Activated CD8-positive, alpha-beta memory T cell treated with anti-CD3 and anti-CD28 coated beads for 24 hours (primary cell): Measurements from ENCODE around the gene CELSR3.

Experiments used
- DNase-seq: peaks from one replicate; pipeline ENCODE4 v3.0.0-alpha.2; 2020

CELSR3 gene

GRCh38 chr3:48631516-48632448, 30.9 kb downstream of the CELSR3 start:
- no peak for DNase-seq

- DNase-seq = no peak
These were observed 31.9 kb downstream of the CELSR3 start for GRCh38 chr3:48630833-48631232.

DNA sequence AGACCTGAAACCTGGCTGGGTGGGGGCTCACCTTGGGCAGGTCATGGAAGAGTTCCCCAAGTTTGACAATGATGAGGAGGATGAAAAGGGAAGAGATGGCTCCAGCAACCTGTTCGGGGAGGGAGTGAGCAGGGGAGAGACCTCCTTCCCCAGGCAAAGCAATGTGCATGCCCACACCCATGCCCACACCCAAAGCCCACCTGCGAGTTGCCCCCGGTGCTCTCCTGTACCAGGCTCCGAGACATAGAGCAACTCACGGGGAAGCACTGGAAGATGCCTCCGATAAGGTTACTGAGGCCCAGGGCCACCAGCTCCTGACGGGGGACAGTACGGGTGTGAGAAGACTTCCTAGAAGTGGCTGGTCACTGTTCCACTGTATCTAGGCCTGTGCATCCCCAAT, 32.3 kb downstream of the CELSR3 start:
- no peak for DNase-seq

DNA sequence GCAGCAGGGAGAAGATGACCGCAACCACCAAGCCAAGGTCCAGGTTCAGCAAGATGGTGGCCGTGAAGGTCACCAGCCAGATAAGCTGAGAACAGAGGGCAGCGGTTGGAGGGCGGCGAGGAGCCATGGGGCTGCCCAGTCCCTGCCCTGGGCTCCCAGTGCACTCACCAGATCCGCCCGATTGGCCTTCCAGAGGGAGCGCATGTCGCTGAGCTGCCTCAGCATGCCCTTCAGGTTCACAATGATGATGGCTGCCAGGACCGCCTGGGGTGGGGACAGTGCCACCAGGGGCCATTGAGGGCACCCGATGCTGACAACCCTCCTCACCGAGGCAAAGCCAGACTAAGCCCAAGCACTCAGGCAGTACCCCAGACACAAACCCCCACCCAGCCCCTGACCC, 32.8 kb downstream of the CELSR3 start:
- DNase-seq = no peak

DNA sequence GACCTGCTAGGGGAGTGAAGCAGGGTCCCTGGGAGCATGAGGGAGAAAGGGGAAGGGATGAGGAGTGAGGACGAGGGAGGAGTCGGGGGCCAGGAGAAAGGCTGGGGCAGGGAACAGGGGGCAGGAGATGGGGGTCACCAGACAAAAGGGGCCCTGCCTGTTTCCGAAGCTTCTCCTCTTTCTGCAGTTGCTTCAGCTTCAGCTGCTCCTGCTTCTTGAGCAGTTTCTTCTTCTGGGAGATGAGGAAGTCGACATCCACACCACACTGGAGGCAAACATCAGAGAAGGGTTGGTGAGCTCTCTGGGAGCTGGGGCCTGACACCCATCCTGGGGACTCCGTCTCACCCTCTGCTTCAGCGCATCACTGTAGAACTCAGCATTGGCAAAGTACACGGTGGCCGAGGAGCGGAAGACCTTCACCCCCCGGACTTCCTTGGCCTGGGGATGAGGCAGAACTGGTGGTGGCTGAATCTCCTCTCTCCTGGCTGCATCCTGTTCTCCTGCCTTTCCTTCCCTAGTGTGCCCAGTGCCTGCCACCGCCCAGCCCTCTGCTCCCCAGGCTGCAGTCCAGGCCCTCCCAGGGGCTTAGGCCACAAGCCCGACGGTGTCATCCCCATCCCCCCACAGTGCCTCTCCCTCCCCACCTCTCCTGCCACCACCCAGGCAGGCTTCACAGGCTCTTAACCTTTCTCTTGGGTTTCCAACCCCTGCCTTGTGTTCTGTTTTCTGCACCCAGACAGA, 34.2 kb downstream of the CELSR3 start:
- no peak for DNase-seq

- DNase-seq = no peak
These were observed 37.1 kb downstream of the CELSR3 start for GRCh38 chr3:48625600-48625999.

DNA sequence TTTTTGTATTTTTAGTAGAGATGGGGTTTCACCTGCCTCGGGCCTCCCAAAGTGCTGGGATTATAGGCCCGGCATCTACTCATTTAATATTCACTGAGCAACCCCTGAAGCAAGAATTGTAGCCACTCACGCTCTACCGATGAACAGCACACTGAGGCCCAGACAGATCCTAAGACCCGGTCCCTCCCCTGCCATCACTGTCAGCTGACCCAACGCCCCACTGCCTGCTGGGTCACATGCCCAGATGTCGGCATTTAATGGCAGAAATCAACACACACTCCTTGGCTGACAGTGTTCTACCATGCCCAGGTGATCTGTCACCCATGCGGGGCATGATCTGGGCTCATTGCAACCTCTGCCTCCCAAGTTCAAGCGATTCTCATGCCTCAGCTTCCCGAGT, 37.9 kb downstream of the CELSR3 start:
- DNase-seq = no peak

GRCh38 chr3:48623851-48624547, 38.7 kb downstream of the CELSR3 start:
- DNase-seq = no peak

GRCh38 chr3:48621461-48621869, 41.2 kb downstream of the CELSR3 start, which contains the start of gene TMEM89:
TMEM89 (minus strand) TSS chr3:48621769; CDS start chr3:48621756, 13 bp downstream.
- no peak for DNase-seq

DNA sequence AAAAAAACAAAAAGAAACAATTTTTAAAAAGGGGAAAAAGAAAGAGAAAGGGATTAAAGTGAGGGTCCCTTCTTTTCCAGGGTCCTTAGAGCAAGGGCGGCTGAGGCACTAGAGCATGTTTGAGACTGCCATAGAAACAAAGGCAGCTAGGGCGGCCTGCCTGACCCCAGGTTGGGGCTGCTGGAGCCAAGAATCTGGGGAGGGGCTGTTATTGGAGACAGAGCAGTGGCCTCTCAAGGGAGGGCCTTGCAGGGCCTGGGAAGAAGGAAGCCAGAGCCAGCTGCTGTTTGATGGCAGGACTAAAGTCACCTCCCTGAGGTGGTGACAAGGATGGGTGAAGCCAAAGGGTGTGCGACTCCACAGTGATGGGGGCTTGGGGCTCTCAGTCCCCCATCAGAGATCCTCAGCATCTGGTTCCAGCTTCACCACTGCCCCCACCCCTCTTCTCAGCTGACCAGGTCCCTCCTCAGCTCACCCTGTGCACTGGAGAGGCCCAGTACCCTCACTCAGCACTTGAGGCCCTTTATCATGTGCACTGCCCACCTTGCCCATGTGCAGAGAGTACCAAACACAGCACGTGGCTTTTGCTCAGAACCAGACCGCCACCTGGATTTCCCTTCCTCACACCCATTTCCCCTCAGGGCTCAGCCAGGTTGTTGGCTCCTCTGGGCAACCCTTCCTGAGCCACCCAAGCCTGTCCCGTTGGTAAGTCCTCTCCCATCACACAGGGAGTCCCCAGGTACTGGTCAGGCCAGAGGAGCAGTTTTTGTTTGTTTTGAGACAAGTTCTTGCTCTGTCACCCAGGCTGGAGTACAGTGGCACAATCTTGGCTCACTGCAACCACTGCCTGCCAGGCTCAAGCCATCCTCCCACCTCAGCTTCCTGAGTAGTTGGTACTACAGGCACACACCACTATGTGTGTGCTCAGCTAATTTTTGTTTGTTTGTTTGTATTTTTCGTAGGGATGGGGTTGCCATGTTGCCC, 42.9 kb downstream of the CELSR3 start:
- DNase-seq = no peak

DNA sequence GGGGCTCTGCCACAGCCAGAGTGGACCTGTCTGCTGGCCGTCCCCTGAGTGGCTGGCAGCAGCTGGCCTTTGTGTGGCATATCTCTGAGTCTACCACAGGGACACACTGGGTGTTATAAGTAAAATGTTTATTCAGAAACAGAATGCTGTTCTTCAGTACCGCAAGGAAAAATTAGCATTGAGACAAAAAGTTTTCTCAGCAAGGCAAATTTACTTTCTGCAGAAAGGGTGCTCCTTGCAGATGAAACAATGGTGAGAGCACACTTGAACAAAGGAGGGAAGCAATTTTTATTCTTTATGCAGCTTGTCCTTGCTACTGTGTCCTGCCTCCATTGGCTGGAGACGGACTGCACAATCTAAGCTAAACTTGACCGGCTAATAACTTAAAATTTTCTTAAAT, 45.1 kb downstream of the CELSR3 start:
- no peak for DNase-seq

DNA sequence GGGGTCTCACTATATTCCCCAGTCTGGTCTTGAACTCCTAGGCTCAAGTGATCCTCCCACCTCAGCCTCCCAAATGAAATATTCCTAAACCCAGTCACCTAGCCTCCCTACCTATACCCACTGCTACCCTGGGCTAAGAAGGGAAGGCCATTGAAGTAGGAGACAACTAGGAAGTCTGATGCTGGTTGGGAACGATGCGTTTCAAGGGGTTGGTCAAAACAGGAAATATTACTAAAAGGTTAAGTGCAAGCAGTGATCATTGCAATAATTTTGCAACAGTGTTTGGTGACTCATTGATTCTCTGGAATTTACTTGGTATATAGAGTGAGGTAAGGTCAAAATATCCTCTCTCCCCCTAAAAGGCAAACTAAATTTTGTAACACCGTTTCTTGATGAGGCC, 48.6 kb downstream of the CELSR3 start:
- no peak for DNase-seq

DNA sequence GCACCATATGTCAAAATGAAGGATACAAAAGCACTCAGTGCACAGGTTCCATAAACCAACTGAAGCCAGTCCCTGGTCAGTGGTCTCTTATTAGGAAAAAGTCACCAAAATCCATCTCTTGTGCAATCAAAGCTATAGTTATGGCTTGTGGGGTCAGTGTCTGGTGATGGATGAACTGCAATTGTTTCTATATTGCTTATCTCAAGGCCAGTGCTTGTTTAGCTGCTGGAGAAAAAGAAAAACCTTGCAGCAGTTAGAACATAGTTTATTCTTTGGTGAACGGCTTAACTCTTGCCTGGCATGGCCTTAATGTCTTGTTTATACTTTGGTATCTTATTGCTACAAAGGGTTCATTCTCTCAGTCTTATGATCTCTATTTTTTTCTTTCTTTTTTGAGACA, 50.4 kb downstream of the CELSR3 start:
- DNase-seq = no peak

DNA sequence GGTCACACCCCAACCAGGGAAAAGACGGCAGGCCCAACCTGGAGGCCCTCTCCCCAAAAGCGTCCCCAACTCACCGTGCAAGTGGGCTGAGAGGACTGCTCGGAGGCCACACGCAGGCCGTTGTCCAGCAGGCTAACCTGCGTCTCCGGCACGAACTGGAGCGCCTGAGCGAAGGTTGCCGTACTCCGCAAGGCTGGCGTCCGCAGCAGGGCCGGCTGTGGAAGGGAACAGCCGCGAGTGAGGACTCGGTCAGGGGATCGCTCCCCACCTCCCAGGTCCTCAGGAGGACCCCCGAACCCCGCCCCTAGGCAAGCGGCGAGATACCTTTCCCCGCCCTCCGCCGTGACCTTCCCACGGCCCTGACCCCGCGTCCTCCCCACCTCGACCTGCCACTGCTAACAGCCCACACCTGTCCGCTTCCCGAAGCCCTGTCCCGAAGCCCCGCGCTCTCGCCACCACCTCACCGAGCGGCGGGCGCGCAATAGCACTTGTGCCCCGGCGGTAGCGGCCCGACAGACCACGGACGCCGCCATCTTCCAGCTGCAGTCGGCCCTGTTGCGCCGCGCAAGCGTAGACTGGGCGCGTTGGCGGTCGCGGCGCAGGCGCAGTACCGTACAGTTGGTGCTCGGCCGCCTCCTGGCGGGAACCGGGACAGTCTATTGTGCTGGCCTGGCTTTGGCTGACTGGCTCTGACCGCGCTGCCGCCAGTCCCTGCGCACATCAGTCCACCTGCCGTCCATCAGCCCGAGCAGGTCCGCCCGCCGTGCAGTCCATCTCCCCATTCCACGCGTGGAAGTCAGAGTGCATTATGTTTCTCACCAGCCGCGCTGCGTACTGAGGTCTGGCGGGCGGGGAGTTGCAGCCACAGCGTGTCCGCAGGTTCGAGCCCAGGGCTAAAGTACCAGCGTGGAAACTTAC, 53.3 kb downstream of the CELSR3 start, which contains the start of gene UQCRC1:
TSS of gene UQCRC1 (minus strand) at position 559 of the 918 bp plus-strand sequence. CDS start at position 533, 26 bp downstream.
- peak; percentile 95 for DNase-seq

GRCh38 chr3:48607519-48607918, 55.2 kb downstream of the CELSR3 start:
- no peak for DNase-seq

GRCh38 chr3:48601622-48601994, 61.1 kb downstream of the CELSR3 start:
- DNase-seq = no peak

DNA sequence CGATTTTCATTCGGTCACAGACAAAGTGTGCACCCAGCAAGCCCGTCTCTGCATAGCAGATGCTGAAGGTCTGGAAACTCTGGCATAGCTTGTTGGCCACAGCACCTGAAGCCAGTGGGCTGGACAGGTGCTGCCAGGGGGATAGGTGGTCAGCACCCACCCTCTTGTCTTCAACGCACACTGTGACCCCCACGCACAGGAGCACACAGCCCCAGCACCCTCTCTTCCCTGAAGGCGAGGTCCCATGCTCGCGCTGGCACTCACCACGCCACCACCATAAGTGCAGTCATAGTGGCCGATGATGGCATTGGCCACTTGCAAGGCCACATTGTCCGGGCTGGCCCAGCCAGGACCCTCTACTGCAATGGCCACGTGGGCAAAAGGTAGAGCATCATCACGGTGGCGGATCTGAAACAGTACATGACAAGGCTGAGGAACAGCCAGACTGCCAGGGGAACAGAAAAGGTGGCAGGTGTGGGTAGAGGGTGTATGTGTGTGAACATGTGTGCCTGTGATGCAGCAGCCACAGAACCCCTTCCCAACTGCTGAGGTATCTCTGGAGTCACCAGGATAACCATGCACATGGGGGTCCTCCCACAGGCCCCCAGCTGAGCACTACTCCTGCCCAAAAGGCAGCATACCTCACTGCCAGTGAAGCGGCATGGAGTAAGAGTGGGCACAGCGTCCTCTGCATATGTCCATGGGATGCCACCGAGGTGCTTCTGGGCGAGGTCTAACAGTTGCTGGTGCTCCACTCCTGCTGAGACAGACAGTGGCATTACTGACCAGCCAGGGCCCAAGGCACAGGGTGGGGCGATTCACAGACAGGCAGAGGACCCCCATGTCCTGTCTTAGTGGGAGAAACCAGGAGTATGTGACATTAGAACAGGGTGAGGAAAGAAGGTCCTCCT, 61.7 kb downstream of the CELSR3 start:
- no peak for DNase-seq

- DNase-seq = no peak
These were observed 63.0 kb downstream of the CELSR3 start for GRCh38 chr3:48599509-48600285.

- DNase-seq = no peak
These were observed 63.6 kb downstream of the CELSR3 start for GRCh38 chr3:48599077-48599501.
